Panc1 (cell line): ENCODE measurements around the gene P2RX3. TPM values are rescaled to one million over a fixed set of nuclear protein-coding genes. Genes with fewer than 3 reads are reported as not detected.

Experiments used
- ATAC-seq: fragments of 200-7000 bp; cut with Tn5 transposase; 2 replicates; pipeline ENCODE4 v1.9.1; 2020; ENCODE audit warnings: mild to moderate bottlenecking, moderate library complexity
- BruUV-seq: library from RNA; stranded (reverse); fragments of 400-500 nt; replicated peaks from 2 replicates; lab custom pipeline; 2021; lab: Mats Ljungman, UMichigan
- CTCF ChIA-PET: fragments of 300-600 bp; sonication (Branson Sonifier 250); formaldehyde crosslinking; loops from one replicate; lab custom pipeline; 2022; ENCODE audit warnings: antibody characterized with exemption; lab: Charles Lee
- POLR2A ChIA-PET: fragments of 300-600 bp; sonication (Branson Sonifier 250); formaldehyde crosslinking; loops from one replicate; lab custom pipeline; 2022; ENCODE audit warnings: antibody characterized with exemption; lab: Charles Lee
- DNase-seq: peaks from one replicate; pipeline ENCODE4 v3.0.0-alpha.2; 2010; ENCODE audit warnings: low read depth, low spot score
- H3K27ac ChIP-seq: 2 replicates; pipeline ENCODE4 v1.5.1; 2011; ENCODE audit warnings: mild to moderate bottlenecking, low read length, inconsistent platforms
- H3K27me3 ChIP-seq: fragments of 200-500 bp; sonication (Bioruptor generic); 2 replicates; pipeline ENCODE4 v1.6.0; 2014; ENCODE audit warnings: low read length, inconsistent platforms; ENCODE audit not compliant: control insufficient read depth, insufficient read depth
- H3K36me3 ChIP-seq: fragments of 200-500 bp; sonication (Bioruptor generic); 2 replicates; pipeline ENCODE4 v1.5.1; 2014; ENCODE audit warnings: inconsistent platforms, mild to moderate bottlenecking, low read length, moderate library complexity; ENCODE audit not compliant: control insufficient read depth, insufficient read depth
- H3K4me1 ChIP-seq: 2 replicates; pipeline ENCODE4 v1.5.1; 2011; ENCODE audit warnings: inconsistent platforms, mild to moderate bottlenecking, low read length, moderate library complexity; ENCODE audit not compliant: control insufficient read depth, insufficient read depth
- H3K4me3 ChIP-seq, 2 experiments: 2 replicates each; pipeline ENCODE4 v1.5.1; 2011 to 2012; ENCODE audit warnings: low read depth in 2 of 2, low read length in 2 of 2, mild to moderate bottlenecking in 2 of 2, inconsistent platforms in 1 of 2, moderate library complexity in 1 of 2
- H3K9me3 ChIP-seq: fragments of 200-500 bp; sonication (Bioruptor generic); 2 replicates; pipeline ENCODE4 v1.5.1; 2014; ENCODE audit warnings: low read depth, mild to moderate bottlenecking, inconsistent platforms, low read length, moderate library complexity; ENCODE audit not compliant: control insufficient read depth, insufficient read depth
- POLR2AphosphoS5 ChIP-seq: IDR thresholded peaks from 2 replicates; pipeline ENCODE4 v1.6.1; 2012; ENCODE audit warnings: mild to moderate bottlenecking, low read depth, low read length, moderate library complexity
- SIN3A ChIP-seq: IDR thresholded peaks from 2 replicates; pipeline ENCODE4 v1.6.1; 2012; ENCODE audit warnings: low read depth, mild to moderate bottlenecking, low read length, moderate library complexity, borderline replicate concordance; ENCODE audit not compliant: insufficient read depth
- TCF7L2 ChIP-seq: IDR thresholded peaks from 2 replicates; pipeline ENCODE4 v1.6.1; 2011; ENCODE audit warnings: mild to moderate bottlenecking, low read depth, low read length, inconsistent platforms
- in situ Hi-C: cut with HindIII; loops from 2 replicates; pipeline ENCODE4 v1.10.0; 2016; ENCODE audit warnings: low sequenced_read_pairs, low pct_unique_long_range_greater_than_20kb
- intact Hi-C: fragments of 100-400 bp; cut with micrococcal nuclease; formaldehyde crosslinking; loops from one replicate; pipeline ENCODE4 v1.10.0; 2022; ENCODE audit not compliant: unreplicated experiment
- total RNA-seq: library from RNA; stranded (reverse); gene quantifications from one replicate; pipeline ENCODE4 v1.2.1, GENCODE V29; 2021; ENCODE audit not compliant: unreplicated experiment
- TF ChIP-seq, protein P1 (sequence below), 2 experiments: IDR thresholded peaks; 2 replicates each; pipeline ENCODE4 v1.6.1; 2011 to 2012; ENCODE audit warnings: low read depth in 2 of 2, control low read depth in 1 of 2, low read length in 1 of 2, mild to moderate bottlenecking in 1 of 2, moderate library complexity in 1 of 2; ENCODE audit not compliant: insufficient read depth in 1 of 2
- TF ChIP-seq, protein P2 (sequence below): fragments of 450-650 bp; IDR thresholded peaks from 2 replicates; pipeline ENCODE4 v1.5.1; 2017; ENCODE audit warnings: mild to moderate bottlenecking

The P2RX3 gene
- total RNA-seq, 1 experiment from 2014 or later: not detected

DNA sequence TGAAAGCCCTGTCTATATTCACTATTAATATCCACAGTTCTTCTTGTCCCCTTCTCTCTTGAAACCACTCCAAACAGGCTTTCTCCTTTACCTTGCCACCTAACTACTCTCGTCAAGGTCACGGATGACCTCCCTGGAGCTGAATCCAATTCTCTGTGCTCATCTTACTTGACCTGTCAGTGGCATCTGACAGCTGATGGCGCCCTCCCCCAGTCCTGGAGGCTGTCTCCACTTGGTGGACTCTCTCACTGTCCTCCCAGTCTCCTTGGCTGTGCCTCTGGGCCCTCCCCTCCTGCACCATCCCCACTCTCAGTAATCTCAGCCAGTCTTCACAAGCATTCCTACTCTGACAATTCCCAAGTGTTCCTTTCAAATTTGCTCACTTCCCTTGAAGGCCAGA lies 22.1 kb upstream of the P2RX3 start:
- POLR2A ChIA-PET: no interaction called here
- no peak overlapping the region for H3K4me3 ChIP-seq
- no peaks in the 10 kb centered on the region for H3K9me3 ChIP-seq
- DNase-seq (no peak), ATAC-seq (no peak)
- no peak for TF ChIP-seq SIN3A
- no peak for TF ChIP-seq TCF7L2
- no peaks in the 10 kb centered on the region for H3K36me3 ChIP-seq
- peaks cover 12% of the 10 kb centered on the region for H3K4me1 ChIP-seq
- no peak overlapping the region for H3K27ac ChIP-seq
- CTCF ChIA-PET: no interaction called here
- no TSS peak for BruUV-seq
- intact Hi-C loops (no loop called here), in situ Hi-C loops (no loop called here)
- H3K27me3 ChIP-seq: no peaks in the 10 kb centered on the region

DNA sequence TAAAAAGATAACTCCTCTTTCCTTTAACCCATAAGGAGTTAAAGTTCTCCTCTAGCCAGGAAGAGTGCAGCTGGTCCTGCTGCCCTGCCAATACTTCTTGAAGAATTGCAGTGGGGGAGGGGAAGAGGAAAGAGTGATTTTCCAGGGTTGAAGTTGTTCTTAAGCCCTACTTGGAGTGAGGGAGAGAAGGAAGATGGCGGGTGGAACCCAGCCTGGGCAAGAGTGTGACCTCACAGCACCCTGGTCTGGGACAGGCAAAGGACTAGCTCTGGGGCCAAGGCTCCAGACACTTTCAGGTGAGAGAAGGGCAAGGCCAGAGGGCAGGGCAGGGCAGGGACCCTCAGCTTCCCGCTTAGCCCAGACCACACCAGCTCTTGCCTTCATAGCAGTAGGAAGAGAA lies 20.0 kb upstream of the P2RX3 start:
- H3K9me3 ChIP-seq: no peaks in the 10 kb centered on the region
- no peak overlapping the region for H3K4me3 ChIP-seq
- no peak overlapping the region for H3K27ac ChIP-seq
- in situ Hi-C loops (no loop called here), intact Hi-C loops (no loop called here)
- BruUV-seq: no TSS peak
- POLR2A ChIA-PET: no interaction called here
- H3K36me3 ChIP-seq: no peaks in the 10 kb centered on the region
- ATAC-seq (no peak), DNase-seq (no peak)
- no peaks in the 10 kb centered on the region for H3K27me3 ChIP-seq
- H3K4me1 ChIP-seq: peaks cover 22% of the 10 kb centered on the region
- CTCF ChIA-PET: no interaction called here
- TF ChIP-seq, protein P1, sequence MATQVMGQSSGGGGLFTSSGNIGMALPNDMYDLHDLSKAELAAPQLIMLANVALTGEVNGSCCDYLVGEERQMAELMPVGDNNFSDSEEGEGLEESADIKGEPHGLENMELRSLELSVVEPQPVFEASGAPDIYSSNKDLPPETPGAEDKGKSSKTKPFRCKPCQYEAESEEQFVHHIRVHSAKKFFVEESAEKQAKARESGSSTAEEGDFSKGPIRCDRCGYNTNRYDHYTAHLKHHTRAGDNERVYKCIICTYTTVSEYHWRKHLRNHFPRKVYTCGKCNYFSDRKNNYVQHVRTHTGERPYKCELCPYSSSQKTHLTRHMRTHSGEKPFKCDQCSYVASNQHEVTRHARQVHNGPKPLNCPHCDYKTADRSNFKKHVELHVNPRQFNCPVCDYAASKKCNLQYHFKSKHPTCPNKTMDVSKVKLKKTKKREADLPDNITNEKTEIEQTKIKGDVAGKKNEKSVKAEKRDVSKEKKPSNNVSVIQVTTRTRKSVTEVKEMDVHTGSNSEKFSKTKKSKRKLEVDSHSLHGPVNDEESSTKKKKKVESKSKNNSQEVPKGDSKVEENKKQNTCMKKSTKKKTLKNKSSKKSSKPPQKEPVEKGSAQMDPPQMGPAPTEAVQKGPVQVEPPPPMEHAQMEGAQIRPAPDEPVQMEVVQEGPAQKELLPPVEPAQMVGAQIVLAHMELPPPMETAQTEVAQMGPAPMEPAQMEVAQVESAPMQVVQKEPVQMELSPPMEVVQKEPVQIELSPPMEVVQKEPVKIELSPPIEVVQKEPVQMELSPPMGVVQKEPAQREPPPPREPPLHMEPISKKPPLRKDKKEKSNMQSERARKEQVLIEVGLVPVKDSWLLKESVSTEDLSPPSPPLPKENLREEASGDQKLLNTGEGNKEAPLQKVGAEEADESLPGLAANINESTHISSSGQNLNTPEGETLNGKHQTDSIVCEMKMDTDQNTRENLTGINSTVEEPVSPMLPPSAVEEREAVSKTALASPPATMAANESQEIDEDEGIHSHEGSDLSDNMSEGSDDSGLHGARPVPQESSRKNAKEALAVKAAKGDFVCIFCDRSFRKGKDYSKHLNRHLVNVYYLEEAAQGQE (IDR thresholded peaks at IDR 0.05; ENCODE audit: insufficient read depth in 1 of 2, low read depth in 2 of 2, low read length in 1 of 2): no peak
- TF ChIP-seq SIN3A (no peak), POLR2AphosphoS5 (no peak), TCF7L2 (no peak)
- TF ChIP-seq, protein P2, sequence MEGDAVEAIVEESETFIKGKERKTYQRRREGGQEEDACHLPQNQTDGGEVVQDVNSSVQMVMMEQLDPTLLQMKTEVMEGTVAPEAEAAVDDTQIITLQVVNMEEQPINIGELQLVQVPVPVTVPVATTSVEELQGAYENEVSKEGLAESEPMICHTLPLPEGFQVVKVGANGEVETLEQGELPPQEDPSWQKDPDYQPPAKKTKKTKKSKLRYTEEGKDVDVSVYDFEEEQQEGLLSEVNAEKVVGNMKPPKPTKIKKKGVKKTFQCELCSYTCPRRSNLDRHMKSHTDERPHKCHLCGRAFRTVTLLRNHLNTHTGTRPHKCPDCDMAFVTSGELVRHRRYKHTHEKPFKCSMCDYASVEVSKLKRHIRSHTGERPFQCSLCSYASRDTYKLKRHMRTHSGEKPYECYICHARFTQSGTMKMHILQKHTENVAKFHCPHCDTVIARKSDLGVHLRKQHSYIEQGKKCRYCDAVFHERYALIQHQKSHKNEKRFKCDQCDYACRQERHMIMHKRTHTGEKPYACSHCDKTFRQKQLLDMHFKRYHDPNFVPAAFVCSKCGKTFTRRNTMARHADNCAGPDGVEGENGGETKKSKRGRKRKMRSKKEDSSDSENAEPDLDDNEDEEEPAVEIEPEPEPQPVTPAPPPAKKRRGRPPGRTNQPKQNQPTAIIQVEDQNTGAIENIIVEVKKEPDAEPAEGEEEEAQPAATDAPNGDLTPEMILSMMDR: no peak

DNA sequence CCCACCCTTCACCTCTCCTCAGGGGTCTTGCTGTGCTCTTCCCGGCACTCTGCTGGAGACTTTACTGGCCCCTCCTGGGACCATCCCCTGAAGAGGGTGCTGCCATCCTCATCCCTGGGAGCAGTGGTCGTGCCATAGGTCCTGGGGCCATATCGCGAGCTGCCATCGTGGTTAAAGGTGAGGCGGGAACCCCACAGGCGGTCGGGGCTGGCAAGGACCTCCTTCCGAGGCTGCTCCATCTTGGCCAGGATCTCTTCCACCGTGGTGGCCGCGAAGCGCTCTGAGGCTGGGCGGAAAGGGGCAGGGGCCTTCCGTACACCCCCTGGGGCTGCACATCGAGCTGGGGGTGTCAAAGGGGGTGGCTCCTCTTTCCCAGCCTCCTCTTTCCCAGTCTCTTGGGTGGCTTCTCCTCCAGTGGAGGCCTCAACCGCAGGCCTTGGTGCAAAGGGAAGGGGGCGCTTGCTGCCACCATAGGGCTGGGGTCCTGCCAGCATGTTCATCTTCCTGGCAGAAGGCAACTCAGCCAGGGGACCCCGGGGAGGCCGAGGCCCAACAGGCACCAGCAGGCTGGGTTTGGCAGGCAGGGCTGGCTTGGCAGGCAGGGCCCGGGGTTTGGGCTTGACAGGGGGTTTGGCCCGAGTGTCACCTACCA lies 18.0 kb upstream of the P2RX3 start:
- Histone ChIP-seq H3K27me3 (no peaks in the 10 kb centered on the region), H3K9me3 (no peaks in the 10 kb centered on the region), H3K36me3 (no peaks in the 10 kb centered on the region), H3K4me3 (no peak overlapping the region), H3K4me1 (peaks cover 29% of the 10 kb centered on the region), H3K27ac (no peak overlapping the region)
- ChIA-PET POLR2A (no interaction called here), CTCF (no interaction called here)
- DNase-seq (no peak), ATAC-seq (no peak)
- in situ Hi-C loops (no loop called here), intact Hi-C loops (no loop called here)
- TF ChIP-seq SIN3A: no peak
- no TSS peak for BruUV-seq
